Measurements from ENCODE around the gene CITED4. TPM values are rescaled to one million over a fixed set of nuclear protein-coding genes. Genes with fewer than 3 reads are reported as not detected.

CITED4 gene
- polyA plus RNA-seq, 1 donor (not counting 4 experiments of a cell fraction or from before 2014, with no cell fraction given) = 11.2 TPM

GRCh38 chr1:40898431-40898901 lies 36.3 kb upstream of the CITED4 start:
- Histone ChIP-seq H3K79me2 (ENCODE audit: control insufficient read depth, insufficient read depth, low read length) (no peaks in the 10 kb centered on the region), H3K4me2 (ENCODE audit: control insufficient read depth, extremely low read depth, insufficient read depth, low read depth, low read length) (peak overlapping the region; percentile 91), H2AFZ (ENCODE audit: control insufficient read depth, low read length) (no peak overlapping the region), H3K4me1 (ENCODE audit: control insufficient read depth, extremely low read depth, insufficient read depth, low read length) (peaks cover 53% of the 10 kb centered on the region), H3K9me1 (ENCODE audit: control insufficient read depth, extremely low read depth, insufficient read depth, low read length) (no peaks in the 10 kb centered on the region), H3K9me3 (ENCODE audit: control insufficient read depth, low read depth, low read length) (peaks cover 7% of the 10 kb centered on the region), H3K4me3 (ENCODE audit: control insufficient read depth in 2 of 3, extremely low read depth in 1 of 3, insufficient read depth in 2 of 3, low read depth in 1 of 3, low read length in 3 of 3) (peak overlapping the region in 2 of 3 experiments; percentile 12 to 52), H3K27ac (ENCODE audit: control insufficient read depth, insufficient read depth, low read length) (peak overlapping the region; percentile 81), H4K20me1 (ENCODE audit: control insufficient read depth, extremely low read depth, insufficient read depth, low read length) (no peaks in the 10 kb centered on the region), H3K36me3 (ENCODE audit: control insufficient read depth in 2 of 2, extremely low read depth in 1 of 2, insufficient read depth in 2 of 2, low read length in 2 of 2) (no peaks in the 10 kb centered on the region), H3K27me3 (ENCODE audit: control insufficient read depth, extremely low read depth, insufficient read depth, low read length) (no peaks in the 10 kb centered on the region), H3K9ac (ENCODE audit: control insufficient read depth, extremely low read depth, insufficient read depth, low read length) (peak overlapping the region; percentile 58)
- FAIRE-seq (peak; percentile 89), DNase-seq (ENCODE audit: low read depth, low spot score) (peak; percentile 64)
- dilution Hi-C loops (cut with MboI; ENCODE audit: extremely low pct_ligation_motif_present, low sequenced_read_pairs) = no loop called here
- TF ChIP-seq CTCF (optimal IDR thresholded peaks at IDR 0.05 in 1 of 3, IDR thresholded peaks at IDR 0.05 in 1 of 3, conservative IDR thresholded peaks at IDR 0.05 in 1 of 3; ENCODE audit: extremely low read depth in 1 of 3, insufficient read depth in 2 of 3, low read length in 3 of 3) (no peak), EZH2 (IDR thresholded peaks at IDR 0.05; ENCODE audit: low read length) (no peak)

GRCh38 chr1:40897513-40897912 lies 35.4 kb upstream of the CITED4 start:
- TF ChIP-seq CTCF (optimal IDR thresholded peaks at IDR 0.05 in 1 of 3, IDR thresholded peaks at IDR 0.05 in 1 of 3, conservative IDR thresholded peaks at IDR 0.05 in 1 of 3; ENCODE audit: extremely low read depth in 1 of 3, insufficient read depth in 2 of 3, low read length in 3 of 3) (peak in 1 of 3 experiments; percentile 34), EZH2 (IDR thresholded peaks at IDR 0.05; ENCODE audit: low read length) (no peak)
- no peaks in the 10 kb centered on the region for H3K27me3 ChIP-seq (ENCODE audit: control insufficient read depth, extremely low read depth, insufficient read depth, low read length)
- H3K9ac ChIP-seq (ENCODE audit: control insufficient read depth, extremely low read depth, insufficient read depth, low read length) = peak overlapping the region; percentile 43
- no peaks in the 10 kb centered on the region for H3K79me2 ChIP-seq (ENCODE audit: control insufficient read depth, insufficient read depth, low read length)
- H4K20me1 ChIP-seq (ENCODE audit: control insufficient read depth, extremely low read depth, insufficient read depth, low read length) = no peaks in the 10 kb centered on the region
- peak overlapping the region; percentile 49 for H2AFZ ChIP-seq (ENCODE audit: control insufficient read depth, low read length)
- no peak overlapping the region for H3K4me3 ChIP-seq (ENCODE audit: control insufficient read depth in 2 of 3, extremely low read depth in 1 of 3, insufficient read depth in 2 of 3, low read depth in 1 of 3, low read length in 3 of 3)
- DNase-seq (ENCODE audit: low read depth, low spot score) (peak; percentile 61), FAIRE-seq (peak; percentile 95)
- H3K9me3 ChIP-seq (ENCODE audit: control insufficient read depth, low read depth, low read length) = peaks cover 7% of the 10 kb centered on the region
- H3K9me1 ChIP-seq (ENCODE audit: control insufficient read depth, extremely low read depth, insufficient read depth, low read length) = no peaks in the 10 kb centered on the region
- H3K4me2 ChIP-seq (ENCODE audit: control insufficient read depth, extremely low read depth, insufficient read depth, low read depth, low read length) = peak overlapping the region; percentile 54
- H3K27ac ChIP-seq (ENCODE audit: control insufficient read depth, insufficient read depth, low read length) = peak overlapping the region; percentile 81
- peaks cover 49% of the 10 kb centered on the region for H3K4me1 ChIP-seq (ENCODE audit: control insufficient read depth, extremely low read depth, insufficient read depth, low read length)
- no peaks in the 10 kb centered on the region for H3K36me3 ChIP-seq (ENCODE audit: control insufficient read depth in 2 of 2, extremely low read depth in 1 of 2, insufficient read depth in 2 of 2, low read length in 2 of 2)
- dilution Hi-C loops (cut with MboI; ENCODE audit: extremely low pct_ligation_motif_present, low sequenced_read_pairs) = no loop called here

All from keratinocyte (primary cell).